ENCODE measurements around the gene CA10.

Gene CA10

GRCh38 chr17:51997723-51998122, 160.8 kb downstream of the CA10 start:
- no peaks in the 10 kb centered on the region for H3K4me1 ChIP-seq (ENCODE audit: control insufficient read depth, insufficient read depth, low read length)
- no peak overlapping the region for H3K4me3 ChIP-seq (ENCODE audit: low read length)
- H3K9ac ChIP-seq (ENCODE audit: low read length) = no peak overlapping the region
- no peaks in the 10 kb centered on the region for H3K36me3 ChIP-seq (ENCODE audit: control insufficient read depth, insufficient read depth, low read length, severe bottlenecking)
- no peaks in the 10 kb centered on the region for H3K9me3 ChIP-seq (ENCODE audit: control insufficient read depth, low read length)
- no peak for DNase-seq (ENCODE audit: low read depth)
- H3K27me3 ChIP-seq (replicated peaks; ENCODE audit: control insufficient read depth, insufficient read depth, low read length) = no peaks in the 10 kb centered on the region

DNA sequence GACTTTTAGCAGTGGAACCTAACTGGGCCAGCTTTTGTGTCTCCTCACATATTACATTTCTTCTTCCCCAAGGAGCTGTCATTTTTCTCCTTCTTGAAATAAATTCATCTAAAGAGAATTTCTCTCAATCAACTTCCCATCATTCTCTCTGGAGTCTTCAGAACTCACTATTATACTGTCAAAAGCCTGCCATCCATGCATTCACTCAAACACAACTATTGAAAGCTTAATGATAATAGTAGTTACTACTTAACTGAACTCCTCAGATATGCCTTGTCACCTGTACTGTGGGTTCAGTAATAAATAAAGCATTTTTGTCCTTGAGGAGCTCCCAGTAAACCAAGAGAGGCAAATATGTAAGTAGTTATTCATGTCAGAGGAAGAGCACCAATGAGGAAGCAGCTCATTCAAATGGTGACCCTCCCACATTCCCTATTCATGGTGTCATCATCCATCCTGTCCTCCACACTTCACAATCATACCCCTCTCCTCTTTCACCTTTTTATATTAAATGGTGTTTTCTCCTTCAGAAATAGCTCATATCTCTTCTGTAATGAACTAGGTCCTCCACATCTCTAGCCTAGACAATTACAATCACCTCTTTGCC, 162.6 kb downstream of the CA10 start:
- Histone ChIP-seq H3K4me3 (ENCODE audit: low read length) (no peak overlapping the region), H3K4me1 (ENCODE audit: control insufficient read depth, insufficient read depth, low read length) (no peaks in the 10 kb centered on the region), H3K9ac (ENCODE audit: low read length) (no peak overlapping the region), H3K36me3 (ENCODE audit: control insufficient read depth, insufficient read depth, low read length, severe bottlenecking) (no peaks in the 10 kb centered on the region), H3K27me3 (replicated peaks; ENCODE audit: control insufficient read depth, insufficient read depth, low read length) (no peaks in the 10 kb centered on the region), H3K9me3 (ENCODE audit: control insufficient read depth, low read length) (no peaks in the 10 kb centered on the region)
- no peak for DNase-seq (ENCODE audit: low read depth)

GRCh38 chr17:51992864-51993416, 165.6 kb downstream of the CA10 start:
- no peak overlapping the region for H3K4me3 ChIP-seq (ENCODE audit: low read length)
- no peaks in the 10 kb centered on the region for H3K27me3 ChIP-seq (replicated peaks; ENCODE audit: control insufficient read depth, insufficient read depth, low read length)
- DNase-seq (ENCODE audit: low read depth) = no peak
- no peaks in the 10 kb centered on the region for H3K4me1 ChIP-seq (ENCODE audit: control insufficient read depth, insufficient read depth, low read length)
- H3K36me3 ChIP-seq (ENCODE audit: control insufficient read depth, insufficient read depth, low read length, severe bottlenecking) = no peaks in the 10 kb centered on the region
- no peaks in the 10 kb centered on the region for H3K9me3 ChIP-seq (ENCODE audit: control insufficient read depth, low read length)
- H3K9ac ChIP-seq (ENCODE audit: low read length) = no peak overlapping the region

GRCh38 chr17:51971121-51971520, 187.4 kb downstream of the CA10 start:
- no peak for DNase-seq (ENCODE audit: low read depth)
- Histone ChIP-seq H3K27me3 (replicated peaks; ENCODE audit: control insufficient read depth, insufficient read depth, low read length) (no peaks in the 10 kb centered on the region), H3K36me3 (ENCODE audit: control insufficient read depth, insufficient read depth, low read length, severe bottlenecking) (no peaks in the 10 kb centered on the region), H3K9me3 (ENCODE audit: control insufficient read depth, low read length) (peaks cover 2% of the 10 kb centered on the region), H3K9ac (ENCODE audit: low read length) (no peak overlapping the region), H3K4me3 (ENCODE audit: low read length) (no peak overlapping the region), H3K4me1 (ENCODE audit: control insufficient read depth, insufficient read depth, low read length) (no peaks in the 10 kb centered on the region)

DNA sequence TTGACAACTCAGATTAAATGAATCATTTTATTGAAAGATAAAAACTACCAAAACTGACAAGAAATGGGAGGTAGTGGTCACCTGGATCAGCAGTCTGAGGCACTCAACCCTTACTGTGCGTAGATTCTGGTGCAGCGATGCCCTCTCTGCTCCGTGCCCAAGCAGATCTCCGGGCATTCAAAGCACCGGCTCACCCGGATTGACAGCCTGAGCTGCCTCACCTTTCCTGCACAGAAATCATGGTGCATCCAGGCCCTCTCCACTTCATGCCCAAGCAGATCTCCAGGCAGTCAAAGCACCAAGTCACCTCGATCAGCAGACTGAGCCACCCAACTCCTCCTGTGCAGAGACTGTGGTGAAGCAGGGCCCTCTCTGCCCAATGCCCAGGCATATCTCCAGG, 196.8 kb downstream of the CA10 start:
- H3K4me1 ChIP-seq (ENCODE audit: control insufficient read depth, insufficient read depth, low read length) = no peaks in the 10 kb centered on the region
- H3K9me3 ChIP-seq (ENCODE audit: control insufficient read depth, low read length) = peaks cover 20% of the 10 kb centered on the region
- H3K27me3 ChIP-seq (replicated peaks; ENCODE audit: control insufficient read depth, insufficient read depth, low read length) = no peaks in the 10 kb centered on the region
- DNase-seq (ENCODE audit: low read depth) = no peak
- no peak overlapping the region for H3K9ac ChIP-seq (ENCODE audit: low read length)
- no peak overlapping the region for H3K4me3 ChIP-seq (ENCODE audit: low read length)
- no peaks in the 10 kb centered on the region for H3K36me3 ChIP-seq (ENCODE audit: control insufficient read depth, insufficient read depth, low read length, severe bottlenecking)

GRCh38 chr17:51957786-51958185, 200.7 kb downstream of the CA10 start:
- Histone ChIP-seq H3K36me3 (ENCODE audit: control insufficient read depth, insufficient read depth, low read length, severe bottlenecking) (no peaks in the 10 kb centered on the region), H3K4me1 (ENCODE audit: control insufficient read depth, insufficient read depth, low read length) (no peaks in the 10 kb centered on the region), H3K9me3 (ENCODE audit: control insufficient read depth, low read length) (peaks cover 7% of the 10 kb centered on the region), H3K9ac (ENCODE audit: low read length) (no peak overlapping the region), H3K4me3 (ENCODE audit: low read length) (no peak overlapping the region), H3K27me3 (replicated peaks; ENCODE audit: control insufficient read depth, insufficient read depth, low read length) (no peaks in the 10 kb centered on the region)
- DNase-seq (ENCODE audit: low read depth) = no peak

DNA sequence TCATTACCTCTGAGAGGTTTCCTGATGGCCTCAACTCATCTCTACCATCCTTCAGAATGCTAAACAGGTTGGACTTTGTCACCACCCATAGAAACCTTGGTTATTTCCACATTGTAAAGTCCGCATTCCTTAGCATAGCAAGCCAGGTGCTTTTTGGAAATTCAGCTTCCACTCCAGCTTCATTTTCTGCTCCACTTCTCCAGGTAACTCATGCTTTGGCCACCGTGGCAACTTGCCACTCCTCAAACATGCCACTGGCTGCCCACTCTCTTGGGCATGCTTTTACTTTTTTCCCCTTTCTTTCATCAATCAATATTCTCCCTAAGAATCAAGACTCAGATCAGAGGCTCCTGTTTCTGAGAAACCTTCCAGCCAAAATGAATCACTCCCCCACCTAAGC, 203.3 kb downstream of the CA10 start:
- no peaks in the 10 kb centered on the region for H3K27me3 ChIP-seq (replicated peaks; ENCODE audit: control insufficient read depth, insufficient read depth, low read length)

GRCh38 chr17:51954232-51954765, 204.2 kb downstream of the CA10 start:
- no peaks in the 10 kb centered on the region for H3K36me3 ChIP-seq (ENCODE audit: control insufficient read depth, insufficient read depth, low read length, severe bottlenecking)
- H3K4me1 ChIP-seq (ENCODE audit: control insufficient read depth, insufficient read depth, low read length) = no peaks in the 10 kb centered on the region
- H3K9me3 ChIP-seq (ENCODE audit: control insufficient read depth, low read length) = no peaks in the 10 kb centered on the region
- H3K4me3 ChIP-seq (ENCODE audit: low read length) = no peak overlapping the region
- DNase-seq (ENCODE audit: low read depth) = no peak
- H3K9ac ChIP-seq (ENCODE audit: low read length) = no peak overlapping the region
- H3K27me3 ChIP-seq (replicated peaks; ENCODE audit: control insufficient read depth, insufficient read depth, low read length) = no peaks in the 10 kb centered on the region

More for the DNA sequence above, 203.3 kb downstream of the CA10 start:
- Histone ChIP-seq H3K4me3 (ENCODE audit: low read length) (no peak overlapping the region), H3K9ac (ENCODE audit: low read length) (no peak overlapping the region), H3K36me3 (ENCODE audit: control insufficient read depth, insufficient read depth, low read length, severe bottlenecking) (no peaks in the 10 kb centered on the region), H3K4me1 (ENCODE audit: control insufficient read depth, insufficient read depth, low read length) (no peaks in the 10 kb centered on the region), H3K9me3 (ENCODE audit: control insufficient read depth, low read length) (no peaks in the 10 kb centered on the region)
- DNase-seq (ENCODE audit: low read depth) = no peak

DNA sequence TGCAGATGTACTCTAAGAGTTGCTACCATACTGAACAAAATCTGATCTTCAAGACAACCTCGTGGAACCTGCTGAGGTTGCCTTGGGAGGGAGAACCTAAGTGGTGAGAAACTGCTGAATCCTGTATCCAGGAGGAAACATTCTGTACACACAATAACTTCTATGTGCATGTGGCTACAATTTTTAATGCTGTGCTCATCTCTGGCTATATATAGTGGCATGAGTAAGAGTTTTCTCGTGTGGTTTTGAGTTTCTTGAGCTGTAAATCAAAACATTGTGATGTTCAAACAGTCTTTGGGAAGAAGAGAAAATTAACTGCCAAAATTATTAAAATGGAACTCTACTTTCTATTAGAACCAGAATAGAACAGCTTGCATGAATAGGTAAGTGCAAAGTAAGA, 206.8 kb downstream of the CA10 start:
- H3K4me3 ChIP-seq (ENCODE audit: low read length) = no peak overlapping the region
- no peaks in the 10 kb centered on the region for H3K36me3 ChIP-seq (ENCODE audit: control insufficient read depth, insufficient read depth, low read length, severe bottlenecking)
- H3K9me3 ChIP-seq (ENCODE audit: control insufficient read depth, low read length) = no peaks in the 10 kb centered on the region
- H3K27me3 ChIP-seq (replicated peaks; ENCODE audit: control insufficient read depth, insufficient read depth, low read length) = no peaks in the 10 kb centered on the region
- DNase-seq (ENCODE audit: low read depth) = no peak
- no peaks in the 10 kb centered on the region for H3K4me1 ChIP-seq (ENCODE audit: control insufficient read depth, insufficient read depth, low read length)
- no peak overlapping the region for H3K9ac ChIP-seq (ENCODE audit: low read length)

- H3K4me3 ChIP-seq (ENCODE audit: low read length) = no peak overlapping the region
- H3K36me3 ChIP-seq (ENCODE audit: control insufficient read depth, insufficient read depth, low read length, severe bottlenecking) = no peaks in the 10 kb centered on the region
- H3K27me3 ChIP-seq (replicated peaks; ENCODE audit: control insufficient read depth, insufficient read depth, low read length) = no peaks in the 10 kb centered on the region
- no peak for DNase-seq (ENCODE audit: low read depth)
- no peaks in the 10 kb centered on the region for H3K9me3 ChIP-seq (ENCODE audit: control insufficient read depth, low read length)
- H3K4me1 ChIP-seq (ENCODE audit: control insufficient read depth, insufficient read depth, low read length) = no peaks in the 10 kb centered on the region
- H3K9ac ChIP-seq (ENCODE audit: low read length) = no peak overlapping the region
Measured at GRCh38 chr17:51948128-51948527, 210.4 kb downstream of the CA10 start.

DNA sequence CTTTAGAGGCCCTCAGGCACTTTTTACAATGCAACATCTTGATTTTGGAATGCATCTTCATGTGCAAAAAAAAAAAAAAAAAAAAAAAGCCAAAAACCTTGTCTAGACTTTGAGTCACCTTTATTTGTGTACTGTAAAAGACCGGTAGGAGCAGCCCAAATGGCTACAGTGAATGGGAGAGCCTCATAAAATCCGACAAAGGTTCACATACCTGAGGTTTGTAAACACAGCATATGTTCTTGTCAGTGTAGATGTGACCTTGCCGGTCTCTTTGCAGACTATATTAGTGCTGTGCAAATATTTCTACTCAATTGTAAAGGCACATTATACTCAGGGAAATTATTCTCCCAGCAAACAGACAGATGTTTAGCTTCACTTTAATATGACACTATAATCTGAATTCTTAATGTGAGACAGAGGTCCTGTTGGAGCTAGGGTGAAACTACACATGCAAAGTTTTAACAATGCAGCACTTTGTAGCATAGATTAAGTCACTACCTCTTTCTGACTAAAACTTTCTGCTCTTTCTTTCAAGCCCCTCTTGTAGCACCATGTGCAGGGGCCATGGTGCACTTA, 211.3 kb downstream of the CA10 start:
- no peaks in the 10 kb centered on the region for H3K4me1 ChIP-seq (ENCODE audit: control insufficient read depth, insufficient read depth, low read length)
- H3K36me3 ChIP-seq (ENCODE audit: control insufficient read depth, insufficient read depth, low read length, severe bottlenecking) = no peaks in the 10 kb centered on the region
- DNase-seq (ENCODE audit: low read depth) = no peak
- H3K9ac ChIP-seq (ENCODE audit: low read length) = no peak overlapping the region
- no peaks in the 10 kb centered on the region for H3K9me3 ChIP-seq (ENCODE audit: control insufficient read depth, low read length)
- no peaks in the 10 kb centered on the region for H3K27me3 ChIP-seq (replicated peaks; ENCODE audit: control insufficient read depth, insufficient read depth, low read length)
- H3K4me3 ChIP-seq (ENCODE audit: low read length) = no peak overlapping the region
